NT2/D1 (cell line): ENCODE measurements around the gene PMM2.

ENCODE experiments used
- SUZ12 ChIP-seq: IDR thresholded peaks from 2 replicates; pipeline ENCODE4 v1.6.1; 2011; ENCODE audit not compliant: insufficient read length, insufficient read depth; ENCODE audit errors: extremely low read depth
- YY1 ChIP-seq: IDR thresholded peaks from 2 replicates; pipeline ENCODE4 v1.6.1; 2011; ENCODE audit not compliant: insufficient read length, insufficient read depth
- ZNF274 ChIP-seq: IDR thresholded peaks from 2 replicates; pipeline ENCODE4 v1.6.1; 2011; ENCODE audit warnings: mild to moderate bottlenecking, low read depth, low read length

GRCh38 chr16:8751481-8752311 lies 45.9 kb upstream of the PMM2 start:
- TF ChIP-seq ZNF274 (no peak), YY1 (no peak), SUZ12 (no peak)
